ENCODE measurements around the gene BEND2. TPM values are rescaled to one million over a fixed set of nuclear protein-coding genes. Genes with fewer than 3 reads are reported as not detected.
A peak's percentile ranks its signal among the peaks of the same experiment; 100 is the strongest.

BEND2 gene
- total RNA-seq, 1 donor from 2014 or later = not detected

- TF ChIP-seq CTCF (IDR thresholded peaks at IDR 0.05; ENCODE audit: insufficient read depth, low read depth, low read length) = no peak
- no peak for TF ChIP-seq EZH2 (IDR thresholded peaks at IDR 0.05; ENCODE audit: insufficient read depth, low read length)
- Mint-ChIP-seq H3K27me3 (ENCODE audit: low read depth, unreplicated experiment) (peaks cover 3% of the 10 kb centered on the region), H3K4me1 (ENCODE audit: low read depth, unreplicated experiment) (no peaks in the 10 kb centered on the region), H3K9me3 (ENCODE audit: unreplicated experiment) (no peaks in the 10 kb centered on the region), H3K36me3 (ENCODE audit: low read depth, unreplicated experiment) (no peaks in the 10 kb centered on the region), H3K27ac (ENCODE audit: unreplicated experiment) (no peak overlapping the region), H3K4me3 (ENCODE audit: unreplicated experiment) (no peak overlapping the region)
- H3K9me3 ChIP-seq (ENCODE audit: insufficient read depth, low read depth, low read length) = no peaks in the 10 kb centered on the region
- H3K4me3 ChIP-seq (ENCODE audit: insufficient read depth, low read depth, low read length) = no peak overlapping the region
- no peak overlapping the region for H2AFZ ChIP-seq (ENCODE audit: low read depth, low read length)
- no peaks in the 10 kb centered on the region for H3K4me1 ChIP-seq (ENCODE audit: insufficient read depth, low read length)
- no peaks in the 10 kb centered on the region for H3K27me3 ChIP-seq (ENCODE audit: insufficient read depth, low read length)
- no peak overlapping the region for H3K9ac ChIP-seq (ENCODE audit: low read length)
- H3K4me2 ChIP-seq (ENCODE audit: low read length) = no peak overlapping the region
- no peaks in the 10 kb centered on the region for H3K36me3 ChIP-seq (ENCODE audit: insufficient read depth, low read length)
- no peaks in the 10 kb centered on the region for H3K79me2 ChIP-seq (ENCODE audit: insufficient read depth, low read length)
- FAIRE-seq (no peak), DNase-seq (ENCODE audit: low read depth) (no peak)
- H4K20me1 ChIP-seq (ENCODE audit: insufficient read depth, low read length) = no peaks in the 10 kb centered on the region
- H3K27ac ChIP-seq (ENCODE audit: low read depth, low read length) = no peak overlapping the region
Observed at GRCh38 chrX:18228069-18228468, 7.4 kb upstream of the BEND2 start.

- DNase-seq (ENCODE audit: low read depth) = no peak
- H3K4me3 Mint-ChIP-seq (ENCODE audit: unreplicated experiment) = no peak overlapping the region
- Histone ChIP-seq H3K9ac (ENCODE audit: low read length) (no peak overlapping the region), H3K79me2 (ENCODE audit: insufficient read depth, low read length) (no peaks in the 10 kb centered on the region), H3K27ac (ENCODE audit: low read depth, low read length) (no peak overlapping the region), H3K9me3 (ENCODE audit: insufficient read depth, low read depth, low read length) (no peaks in the 10 kb centered on the region), H3K27me3 (ENCODE audit: insufficient read depth, low read length) (no peaks in the 10 kb centered on the region), H3K4me1 (ENCODE audit: insufficient read depth, low read length) (no peaks in the 10 kb centered on the region), H3K4me2 (ENCODE audit: low read length) (no peak overlapping the region), H2AFZ (ENCODE audit: low read depth, low read length) (no peak overlapping the region), H3K36me3 (ENCODE audit: insufficient read depth, low read length) (no peaks in the 10 kb centered on the region), H3K4me3 (ENCODE audit: insufficient read depth, low read depth, low read length) (no peak overlapping the region), H4K20me1 (ENCODE audit: insufficient read depth, low read length) (no peaks in the 10 kb centered on the region)
- no peaks in the 10 kb centered on the region for H3K36me3 Mint-ChIP-seq (ENCODE audit: low read depth, unreplicated experiment)
- peaks cover 3% of the 10 kb centered on the region for H3K27me3 Mint-ChIP-seq (ENCODE audit: low read depth, unreplicated experiment)
- no peak for TF ChIP-seq CTCF (IDR thresholded peaks at IDR 0.05; ENCODE audit: insufficient read depth, low read depth, low read length)
- no peak for TF ChIP-seq EZH2 (IDR thresholded peaks at IDR 0.05; ENCODE audit: insufficient read depth, low read length)
- H3K9me3 Mint-ChIP-seq (ENCODE audit: unreplicated experiment) = no peaks in the 10 kb centered on the region
- no peaks in the 10 kb centered on the region for H3K4me1 Mint-ChIP-seq (ENCODE audit: low read depth, unreplicated experiment)
- no peak overlapping the region for H3K27ac Mint-ChIP-seq (ENCODE audit: unreplicated experiment)
- FAIRE-seq = no peak
Observed at GRCh38 chrX:18227458-18227857, 6.8 kb upstream of the BEND2 start.

- Histone ChIP-seq H3K4me3 (ENCODE audit: insufficient read depth, low read depth, low read length) (no peak overlapping the region), H4K20me1 (ENCODE audit: insufficient read depth, low read length) (no peaks in the 10 kb centered on the region), H2AFZ (ENCODE audit: low read depth, low read length) (no peak overlapping the region), H3K27me3 (ENCODE audit: insufficient read depth, low read length) (no peaks in the 10 kb centered on the region), H3K9ac (ENCODE audit: low read length) (no peak overlapping the region), H3K9me3 (ENCODE audit: insufficient read depth, low read depth, low read length) (no peaks in the 10 kb centered on the region), H3K4me2 (ENCODE audit: low read length) (no peak overlapping the region), H3K36me3 (ENCODE audit: insufficient read depth, low read length) (no peaks in the 10 kb centered on the region), H3K79me2 (ENCODE audit: insufficient read depth, low read length) (no peaks in the 10 kb centered on the region), H3K4me1 (ENCODE audit: insufficient read depth, low read length) (no peaks in the 10 kb centered on the region), H3K27ac (ENCODE audit: low read depth, low read length) (no peak overlapping the region)
- DNase-seq (ENCODE audit: low read depth) (peak; percentile 0), FAIRE-seq (peak; percentile 96)
- Mint-ChIP-seq H3K36me3 (ENCODE audit: low read depth, unreplicated experiment) (no peaks in the 10 kb centered on the region), H3K9me3 (ENCODE audit: unreplicated experiment) (no peaks in the 10 kb centered on the region), H3K4me1 (ENCODE audit: low read depth, unreplicated experiment) (no peaks in the 10 kb centered on the region), H3K27me3 (ENCODE audit: low read depth, unreplicated experiment) (no peaks in the 10 kb centered on the region), H3K27ac (ENCODE audit: unreplicated experiment) (no peak overlapping the region), H3K4me3 (ENCODE audit: unreplicated experiment) (no peak overlapping the region)
- no peak for TF ChIP-seq EZH2 (IDR thresholded peaks at IDR 0.05; ENCODE audit: insufficient read depth, low read length)
- TF ChIP-seq CTCF (IDR thresholded peaks at IDR 0.05; ENCODE audit: insufficient read depth, low read depth, low read length) = no peak
Observed at GRCh38 chrX:18210470-18210869, 10.2 kb downstream of the BEND2 start.

Data from astrocyte (in vitro differentiated cells and primary cell).